ENCODE data around the gene CKAP2.
"Not testable (repeated sequence)": the region's sequence is repeated elsewhere in the genome, so short reads cannot be mapped to it uniquely, and the experiment has no call there.

DNA sequence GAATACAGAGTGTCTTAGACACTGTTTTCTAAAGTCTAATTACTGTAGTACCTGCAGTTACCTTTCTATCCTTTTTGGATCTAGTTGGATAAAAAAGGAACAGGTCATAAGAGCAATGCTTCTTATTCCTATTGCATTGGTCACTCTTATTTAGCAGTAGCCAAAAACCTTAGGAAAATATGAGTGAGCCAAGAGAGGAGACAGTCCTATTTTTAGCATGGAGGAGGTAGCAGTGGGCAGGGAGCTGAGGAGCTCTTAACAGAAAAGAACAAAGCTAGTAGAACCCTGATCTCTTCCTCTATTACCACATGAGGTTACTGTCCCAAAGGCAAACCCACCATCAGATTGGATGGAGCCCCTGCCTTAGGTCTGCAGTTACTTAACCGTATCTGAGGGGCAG is 50.6 kb downstream of the CKAP2 start:
- TF ChIP-seq, protein P1, sequence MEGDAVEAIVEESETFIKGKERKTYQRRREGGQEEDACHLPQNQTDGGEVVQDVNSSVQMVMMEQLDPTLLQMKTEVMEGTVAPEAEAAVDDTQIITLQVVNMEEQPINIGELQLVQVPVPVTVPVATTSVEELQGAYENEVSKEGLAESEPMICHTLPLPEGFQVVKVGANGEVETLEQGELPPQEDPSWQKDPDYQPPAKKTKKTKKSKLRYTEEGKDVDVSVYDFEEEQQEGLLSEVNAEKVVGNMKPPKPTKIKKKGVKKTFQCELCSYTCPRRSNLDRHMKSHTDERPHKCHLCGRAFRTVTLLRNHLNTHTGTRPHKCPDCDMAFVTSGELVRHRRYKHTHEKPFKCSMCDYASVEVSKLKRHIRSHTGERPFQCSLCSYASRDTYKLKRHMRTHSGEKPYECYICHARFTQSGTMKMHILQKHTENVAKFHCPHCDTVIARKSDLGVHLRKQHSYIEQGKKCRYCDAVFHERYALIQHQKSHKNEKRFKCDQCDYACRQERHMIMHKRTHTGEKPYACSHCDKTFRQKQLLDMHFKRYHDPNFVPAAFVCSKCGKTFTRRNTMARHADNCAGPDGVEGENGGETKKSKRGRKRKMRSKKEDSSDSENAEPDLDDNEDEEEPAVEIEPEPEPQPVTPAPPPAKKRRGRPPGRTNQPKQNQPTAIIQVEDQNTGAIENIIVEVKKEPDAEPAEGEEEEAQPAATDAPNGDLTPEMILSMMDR (IDR thresholded peaks at IDR 0.05; ENCODE audit: insufficient read depth, low read length, poor library complexity, severe bottlenecking): not testable (repeated sequence)
- not testable (repeated sequence) for TF ChIP-seq EZH2phosphoT487 (conservative IDR thresholded peaks at IDR 0.05; ENCODE audit: low read length)
